DND-41 (cell line): ENCODE data around the gene MMEL1.
"Not testable (repeated sequence)": the region's sequence is repeated elsewhere in the genome, so short reads cannot be mapped to it uniquely, and the experiment has no call there.

Experiments
- ATAC-seq: fragments of 200-7000 bp; cut with Tn5 transposase; 3 replicates; pipeline ENCODE4 v1.9.1; 2021; ENCODE audit warnings: low read depth; ENCODE audit not compliant: insufficient read depth
- DNase-seq: peaks from one replicate; pipeline ENCODE4 v3.0.0-alpha.2; 2020
- H2AFZ ChIP-seq: 2 replicates; pipeline ENCODE4 v1.6.0; 2012; ENCODE audit warnings: low read depth, low read length
- H3K27ac ChIP-seq: 2 replicates; pipeline ENCODE4 v1.5.1; 2012; ENCODE audit warnings: low read length, inconsistent platforms
- H3K27me3 ChIP-seq: fragments of 200-600 bp; sonication (generic); 2 replicates; pipeline ENCODE4 v1.6.0; 2012; ENCODE audit warnings: low read length, mild to moderate bottlenecking, inconsistent platforms; ENCODE audit not compliant: insufficient read depth, poor library complexity
- H3K36me3 ChIP-seq: 2 replicates; pipeline ENCODE4 v1.5.1; 2012; ENCODE audit warnings: low read length, inconsistent platforms; ENCODE audit not compliant: insufficient read depth
- H3K4me1 ChIP-seq: 2 replicates; pipeline ENCODE4 v1.5.1; 2012; ENCODE audit warnings: mild to moderate bottlenecking, low read length; ENCODE audit not compliant: insufficient read depth
- H3K4me2 ChIP-seq: 2 replicates; pipeline ENCODE4 v1.6.0; 2012; ENCODE audit warnings: mild to moderate bottlenecking, moderate library complexity, low read length, inconsistent platforms; ENCODE audit not compliant: insufficient read depth
- H3K4me3 ChIP-seq, 2 experiments: fragments of 200-600 bp in 1 of 2; shearing (Covaris generic) in 1 of 2; 2 replicates each; pipeline ENCODE4 v1.5.1; 2012 to 2016; ENCODE audit warnings: inconsistent platforms in 2 of 2, low read length in 2 of 2, mild to moderate bottlenecking in 2 of 2, low read depth in 1 of 2, moderate library complexity in 1 of 2
- H3K79me2 ChIP-seq: 2 replicates; pipeline ENCODE4 v1.6.0; 2012; ENCODE audit warnings: low read length, inconsistent platforms; ENCODE audit not compliant: insufficient read depth
- H3K9ac ChIP-seq: 2 replicates; pipeline ENCODE4 v1.6.0; 2012; ENCODE audit warnings: low read depth, mild to moderate bottlenecking, inconsistent platforms, low read length, moderate library complexity
- H3K9me3 ChIP-seq: 2 replicates; pipeline ENCODE4 v1.5.1; 2012; ENCODE audit warnings: low read length, moderate library complexity, mild to moderate bottlenecking, inconsistent platforms; ENCODE audit not compliant: insufficient read depth, severe bottlenecking
- H4K20me1 ChIP-seq: 2 replicates; pipeline ENCODE4 v1.6.0; 2012; ENCODE audit warnings: low read length; ENCODE audit not compliant: insufficient read depth
- CTCF ChIP-seq: IDR thresholded peaks from 2 replicates; pipeline ENCODE4 v1.5.1; 2012; ENCODE audit warnings: borderline replicate concordance, low read length, moderate library complexity, mild to moderate bottlenecking; ENCODE audit not compliant: poor library complexity, severe bottlenecking; ENCODE audit errors: extremely low read depth
- EZH2 ChIP-seq: IDR thresholded peaks from 3 replicates; pipeline ENCODE4 v1.6.1; 2012; ENCODE audit warnings: borderline replicate concordance, low read depth, mild to moderate bottlenecking, moderate library complexity, low read length, inconsistent platforms; ENCODE audit not compliant: severe bottlenecking

The MMEL1 gene

GRCh38 chr1:2582391-2582790 lies 50.4 kb downstream of the MMEL1 start:
- no peaks in the 10 kb centered on the region for H3K27me3 ChIP-seq
- 0 out of 2 replicates have a peak, but pooled peaks cover 3% of the 10 kb centered on the region for H3K79me2 ChIP-seq
- H2AFZ ChIP-seq = no peak overlapping the region
- no peak overlapping the region for H3K4me3 ChIP-seq
- peaks cover 3% of the 10 kb centered on the region; the same call in 1 of the 2 replicates for H4K20me1 ChIP-seq
- no peak overlapping the region for H3K4me2 ChIP-seq
- no peak overlapping the region for H3K27ac ChIP-seq
- no peak for TF ChIP-seq EZH2
- TF ChIP-seq CTCF = no peak
- DNase-seq (no peak), ATAC-seq (no peak)
- no peaks in the 10 kb centered on the region; the same call in 1 of the 2 replicates for H3K36me3 ChIP-seq
- peaks cover 16% of the 10 kb centered on the region for H3K4me1 ChIP-seq
- no peak overlapping the region for H3K9ac ChIP-seq
- H3K9me3 ChIP-seq = no peaks in the 10 kb centered on the region

- H3K4me3 ChIP-seq = no peak overlapping the region
- no peaks in the 10 kb centered on the region; the same call in 1 of the 2 replicates for H3K36me3 ChIP-seq
- no peak overlapping the region for H3K9ac ChIP-seq
- no peak overlapping the region for H3K27ac ChIP-seq
- no peak for DNase-seq
- TF ChIP-seq CTCF = no peak
- TF ChIP-seq EZH2 = no peak
- H3K4me2 ChIP-seq = no peak overlapping the region
- H3K9me3 ChIP-seq = no peaks in the 10 kb centered on the region
- ATAC-seq = no peak
- no peaks in the 10 kb centered on the region for H3K27me3 ChIP-seq
- peaks cover 9% of the 10 kb centered on the region for H3K4me1 ChIP-seq
- no peak overlapping the region for H2AFZ ChIP-seq
- 0 out of 2 replicates have a peak, but pooled peaks cover 3% of the 10 kb centered on the region for H4K20me1 ChIP-seq
- H3K79me2 ChIP-seq = 0 out of 2 replicates have a peak, but pooled peaks cover under 1% of the 10 kb centered on the region
Observed at GRCh38 chr1:2580691-2581090, 52.1 kb downstream of the MMEL1 start.

- Histone ChIP-seq H3K9ac (no peak overlapping the region), H3K27ac (no peak overlapping the region), H3K27me3 (no peaks in the 10 kb centered on the region), H3K36me3 (no peaks in the 10 kb centered on the region), H3K4me1 (no peaks in the 10 kb centered on the region), H3K79me2 (no peaks in the 10 kb centered on the region), H3K4me2 (no peak overlapping the region), H3K4me3 (no peak overlapping the region), H4K20me1 (0 out of 2 replicates have a peak, but pooled peaks cover under 1% of the 10 kb centered on the region), H2AFZ (no peak overlapping the region), H3K9me3 (no peaks in the 10 kb centered on the region)
- no peak for TF ChIP-seq EZH2
- no peak for TF ChIP-seq CTCF
- DNase-seq (no peak), ATAC-seq (no peak)
Observed at GRCh38 chr1:2578758-2579118, 54.1 kb downstream of the MMEL1 start.

- not testable (repeated sequence) for H3K27me3 ChIP-seq, DNase-seq, H2AFZ ChIP-seq, H3K4me3 ChIP-seq, H3K9ac ChIP-seq, H3K79me2 ChIP-seq, H3K4me1 ChIP-seq, H3K4me2 ChIP-seq, H4K20me1 ChIP-seq, H3K9me3 ChIP-seq, H3K27ac ChIP-seq, ATAC-seq, H3K36me3 ChIP-seq
Observed at GRCh38 chr1:2577565-2578075, 55.2 kb downstream of the MMEL1 start.
